NCI-H526 treated with DMSO at 0.1 percent for 48 hours (cell line): ENCODE measurements around the gene EI24.

ENCODE experiments used
- DNase-seq: peaks from one replicate; lab custom pipeline; 2025; lab: John Stamatoyannopoulos, UW

Gene EI24

DNA sequence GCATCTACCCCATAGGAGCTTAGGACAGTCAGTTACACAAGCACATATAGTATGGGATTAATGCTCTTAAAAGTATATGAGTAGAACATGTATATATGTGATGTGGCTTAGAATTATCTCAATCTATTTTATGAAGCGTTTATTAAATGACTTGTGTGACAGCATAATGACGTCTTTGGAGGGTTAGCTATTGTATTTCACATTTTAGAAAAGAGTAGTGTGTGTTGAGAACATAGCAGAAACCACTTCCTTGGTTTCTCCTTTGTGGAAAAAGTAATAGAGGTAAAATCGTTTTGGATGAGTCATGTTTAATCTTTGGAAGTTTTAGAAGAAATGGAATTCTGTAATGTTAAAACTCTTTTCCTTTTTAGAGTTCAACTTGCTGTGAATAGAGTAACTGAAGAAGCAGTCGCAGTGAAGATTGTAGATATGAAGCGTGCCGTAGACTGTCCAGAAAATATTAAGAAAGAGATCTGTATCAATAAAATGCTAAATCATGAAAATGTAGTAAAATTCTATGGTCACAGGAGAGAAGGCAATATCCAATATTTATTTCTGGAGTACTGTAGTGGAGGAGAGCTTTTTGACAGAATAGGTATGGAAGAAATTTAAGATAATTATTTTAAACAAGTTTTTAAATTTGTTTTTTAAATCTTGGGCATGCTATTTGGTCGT, 58.1 kb downstream of the EI24 start:
- DNase-seq: no peak
